H1 (cell line): ENCODE data around the gene C9orf152. TPM values are rescaled to one million over a fixed set of nuclear protein-coding genes. Genes with fewer than 3 reads are reported as not detected.

ENCODE experiments used
- CTCF ChIA-PET: fragments of 300-600 bp; sonication (Branson Sonifier 250); formaldehyde crosslinking; loops from one replicate; lab custom pipeline; 2021; ENCODE audit not compliant: partially characterized antibody; lab: Charles Lee
- POLR2A ChIA-PET: fragments of 300-600 bp; sonication (Branson Sonifier 250); formaldehyde crosslinking; loops from one replicate; lab custom pipeline; 2021; ENCODE audit warnings: inconsistent platforms; ENCODE audit not compliant: partially characterized antibody; lab: Charles Lee
- DNase-seq, 2 experiments: peaks; one replicate each; pipeline versions ENCODE4 v3.0.0 to v3.0.0-alpha.2; 2010 to 2022; ENCODE audit warnings: low spot score in 2 of 2, low read depth in 1 of 2, mixed read lengths in 1 of 2
- FAIRE-seq: peaks from 2 replicates; lab custom pipeline; 2011; peaks lifted over from hg19 to GRCh38; lab: Jason Lieb, UNC
- H2AFZ ChIP-seq: 2 replicates; pipeline ENCODE4 v1.8.1; 2012; ENCODE audit warnings: low read length, inconsistent platforms
- H2AK5ac ChIP-seq: 2 replicates; pipeline ENCODE4 v1.6.1; 2013; ENCODE audit warnings: low read depth, low read length
- H2BK120ac ChIP-seq: replicated peaks from 2 replicates; pipeline ENCODE3; 2013; ENCODE audit warnings: low read depth, low read length, inconsistent platforms
- H2BK12ac ChIP-seq: 2 replicates; pipeline ENCODE4 v1.6.1; 2013; ENCODE audit warnings: low read depth, low read length
- H2BK15ac ChIP-seq: 2 replicates; pipeline ENCODE4 v1.6.1; 2013; ENCODE audit warnings: low read length
- H2BK20ac ChIP-seq: 2 replicates; pipeline ENCODE4 v1.6.1; 2013; ENCODE audit warnings: low read length
- H2BK5ac ChIP-seq: 2 replicates; pipeline ENCODE4 v1.6.1; 2013; ENCODE audit warnings: low read depth, low read length
- H3K14ac ChIP-seq: 2 replicates; pipeline ENCODE4 v1.6.1; 2013; ENCODE audit warnings: inconsistent platforms; ENCODE audit not compliant: insufficient read length
- H3K18ac ChIP-seq: 2 replicates; pipeline ENCODE4 v1.6.1; 2013; ENCODE audit warnings: low read length; ENCODE audit errors: extremely low read depth
- H3K23ac ChIP-seq: 2 replicates; pipeline ENCODE4 v1.6.1; 2013; ENCODE audit warnings: inconsistent platforms; ENCODE audit not compliant: insufficient read length
- H3K23me2 ChIP-seq: 2 replicates; pipeline ENCODE4 v1.6.1; 2013; ENCODE audit warnings: low read depth, low read length
- H3K27ac ChIP-seq: 2 replicates; pipeline ENCODE4 v1.6.1; 2011; ENCODE audit warnings: low read depth, low read length, inconsistent platforms
- H3K27me3 ChIP-seq, 4 experiments: replicated peaks in 1 of 4; 1 replicate in 1 of 4; 2 replicates in 3 of 4; pipeline versions ENCODE4 v1.6.1 to v1.8.1; 2011 to 2013; ENCODE audit warnings: low read length in 3 of 4, mild to moderate bottlenecking in 3 of 4, inconsistent platforms in 2 of 4, mixed read lengths in 2 of 4, moderate library complexity in 1 of 4; ENCODE audit not compliant: control insufficient read depth in 3 of 4, insufficient read depth in 3 of 4; ENCODE audit errors: extremely low read depth in 1 of 4
- H3K36me3 ChIP-seq, 4 experiments: 2 replicates each; pipeline versions ENCODE4 v1.6.1 to v1.8.1; 2011 to 2013; ENCODE audit warnings: mild to moderate bottlenecking in 4 of 4, low read length in 3 of 4, moderate library complexity in 2 of 4, control low read depth in 1 of 4, inconsistent platforms in 1 of 4; ENCODE audit not compliant: insufficient read depth in 4 of 4, control insufficient read depth in 2 of 4
- H3K4ac ChIP-seq: replicated peaks from 2 replicates; pipeline ENCODE3; 2013; ENCODE audit warnings: low read length, low read depth, mixed read lengths, inconsistent platforms; ENCODE audit not compliant: insufficient read length
- H3K4me1 ChIP-seq, 4 experiments: replicated peaks in 1 of 4; 1 replicate in 1 of 4; 2 replicates in 3 of 4; pipeline versions ENCODE4 v1.6.1 to v1.8.1; 2011 to 2013; ENCODE audit warnings: low read length in 3 of 4, inconsistent platforms in 2 of 4, mixed read lengths in 1 of 4; ENCODE audit not compliant: insufficient read depth in 4 of 4, control insufficient read depth in 3 of 4
- H3K4me2 ChIP-seq, 2 experiments: 2 replicates each; pipeline versions ENCODE4 v1.6.1 to v1.8.1; 2011 to 2013; ENCODE audit warnings: low read depth in 2 of 2, low read length in 2 of 2, control low read depth in 1 of 2, inconsistent platforms in 1 of 2, mild to moderate bottlenecking in 1 of 2; ENCODE audit not compliant: insufficient read depth in 1 of 2
- H3K4me3 ChIP-seq, 4 experiments: fragments of 200-600, 300-600 bp in 1 of 4; sonication (generic), shearing (Covaris generic), sonication (Bioruptor Twin) in 1 of 4; 2 replicates each; pipeline versions ENCODE4 v1.5.1 to v1.8.1; 2011 to 2016; ENCODE audit warnings: low read length in 4 of 4, low read depth in 3 of 4, control low read depth in 2 of 4, inconsistent platforms in 2 of 4, mild to moderate bottlenecking in 2 of 4, mixed read lengths in 1 of 4, moderate library complexity in 1 of 4; ENCODE audit not compliant: insufficient read depth in 2 of 4; ENCODE audit errors: extremely low read depth in 1 of 4
- H3K56ac ChIP-seq: replicated peaks from 2 replicates; pipeline ENCODE3; 2013; ENCODE audit warnings: low read depth, mild to moderate bottlenecking, mixed read lengths, low read length, inconsistent platforms; ENCODE audit not compliant: insufficient read length
- H3K79me1 ChIP-seq: 2 replicates; pipeline ENCODE4 v1.6.1; 2013; ENCODE audit warnings: low read depth, low read length, control low read depth
- H3K79me2 ChIP-seq, 2 experiments: 2 replicates each; pipeline versions ENCODE4 v1.6.1 to v1.8.1; 2012 to 2013; ENCODE audit warnings: low read length in 2 of 2, mild to moderate bottlenecking in 2 of 2, inconsistent platforms in 1 of 2; ENCODE audit not compliant: insufficient read depth in 2 of 2, control insufficient read depth in 1 of 2
- H3K9ac ChIP-seq, 4 experiments: replicated peaks in 1 of 4; 1 replicate in 1 of 4; 2 replicates in 3 of 4; pipeline versions ENCODE4 v1.6.1 to v1.8.1; 2011 to 2013; ENCODE audit warnings: low read depth in 3 of 4, low read length in 3 of 4, control low read depth in 2 of 4, mild to moderate bottlenecking in 2 of 4, moderate library complexity in 2 of 4, inconsistent platforms in 1 of 4; ENCODE audit errors: extremely low read depth in 1 of 4
- H3K9me3 ChIP-seq, 2 experiments: 2 replicates each; pipeline versions ENCODE4 v1.6.1 to v1.8.1; 2012 to 2013; ENCODE audit warnings: mild to moderate bottlenecking in 2 of 2, moderate library complexity in 2 of 2, control low read depth in 1 of 2, inconsistent platforms in 1 of 2, low read depth in 1 of 2, low read length in 1 of 2, mixed read lengths in 1 of 2; ENCODE audit not compliant: insufficient read depth in 2 of 2
- H4K20me1 ChIP-seq, 2 experiments: replicated peaks in 1 of 2; 2 replicates each; pipeline versions ENCODE3 to v1.8.1; 2011 to 2013; ENCODE audit warnings: inconsistent platforms in 2 of 2, low read length in 2 of 2, mild to moderate bottlenecking in 1 of 2; ENCODE audit not compliant: insufficient read depth in 2 of 2, control insufficient read depth in 1 of 2
- H4K5ac ChIP-seq: 2 replicates; pipeline ENCODE4 v1.6.1; 2013; ENCODE audit warnings: low read length, low read depth, mixed read lengths, inconsistent platforms; ENCODE audit not compliant: insufficient read length
- H4K8ac ChIP-seq: 2 replicates; pipeline ENCODE4 v1.8.0; 2013; ENCODE audit warnings: mild to moderate bottlenecking, moderate library complexity, low read length, inconsistent platforms; ENCODE audit not compliant: insufficient read depth; ENCODE audit errors: extremely low read depth
- H4K91ac ChIP-seq: replicated peaks from 2 replicates; pipeline ENCODE3; 2013; ENCODE audit warnings: low read length, mixed read lengths, inconsistent platforms; ENCODE audit not compliant: insufficient read length
- ASH2L ChIP-seq: fragments of 200-600, 300-600 bp; sonication (generic); IDR thresholded peaks from one replicate; pipeline ENCODE4 v1.7.1; 2017; ENCODE audit warnings: low read length
- HDAC2 ChIP-seq, 2 experiments: fragments of 300-600 bp in 1 of 2; sonication (generic) in 1 of 2; IDR thresholded peaks; 2 replicates each; pipeline ENCODE4 v1.6.1; 2011 to 2012; ENCODE audit warnings: low read depth in 2 of 2, low read length in 2 of 2, mild to moderate bottlenecking in 2 of 2, moderate library complexity in 2 of 2, borderline replicate concordance in 1 of 2, inconsistent platforms in 1 of 2
- KDM1A ChIP-seq: fragments of 200-600, 300-600 bp; sonication (generic); IDR thresholded peaks from 2 replicates; pipeline ENCODE4 v1.7.1; 2016; ENCODE audit warnings: mild to moderate bottlenecking, low read length, borderline replicate concordance
- SAP30 ChIP-seq: fragments of 300-600 bp; sonication (generic); IDR thresholded peaks from 2 replicates; pipeline ENCODE4 v1.7.1; 2012; ENCODE audit warnings: low read length, moderate library complexity, mild to moderate bottlenecking, inconsistent platforms; ENCODE audit not compliant: insufficient read depth, insufficient replicate concordance
- SIN3A ChIP-seq, 2 experiments: IDR thresholded peaks in 1 of 2; conservative IDR thresholded peaks in 1 of 2; 2 replicates each; pipeline ENCODE4 v1.6.1; 2011 to 2012; ENCODE audit warnings: low read length in 2 of 2, improper control_type of control experiment in 1 of 2, low read depth in 1 of 2, mild to moderate bottlenecking in 1 of 2
- ZNF274 ChIP-seq: IDR thresholded peaks from 2 replicates; pipeline ENCODE4 v1.7.0; 2012; ENCODE audit warnings: low read length, borderline replicate concordance; ENCODE audit errors: extremely low read depth
- WGBS, 2 experiments: shearing (Covaris generic) in 1 of 2; methylation state at CpG; one replicate each; pipeline versions ENCODE4 v1.1.6 to v1.1.7; 2013 to 2015; ENCODE audit warnings: low lambda C conversion rate in 2 of 2, mixed read lengths in 2 of 2, inconsistent platforms in 1 of 2, low coverage in 1 of 2, missing lambda C conversion rate in 1 of 2; ENCODE audit not compliant: insufficient replicate concordance in 2 of 2, insufficient coverage in 1 of 2, insufficient read length in 1 of 2; ENCODE audit errors: extremely low coverage in 1 of 2, missing lambda C conversion rate in 1 of 2; 5-methylcytosine and 5-hydroxymethylcytosine counted together
- polyA plus RNA-seq, 7 experiments: library from polyadenylated mRNA; depleted of rRNA in 3 of 7; stranded (reverse) in 5 of 7; unstranded in 2 of 7; fragments of >200 nt in 5 of 7; fragments of 200-250 nt in 2 of 7; gene quantifications; 1 replicate in 5 of 7; 2 replicates in 1 of 7; 4 replicates in 1 of 7; pipeline versions ENCODE4 v1.2.1 to v1.2.3, GENCODE V29; 2011 to 2013; ENCODE audit warnings: missing spikeins in 2 of 7, mixed read lengths in 2 of 7
- total RNA-seq: library from RNA; stranded (reverse); fragmentation: NEBNext Ultra II Directional; extraction: Animal tissue kit (Norgen Biotek cat#: 25700); gene quantifications from 2 replicates; pipeline ENCODE4 v1.2.1, GENCODE V29; 2021

C9orf152 gene
- total and polyA plus RNA-seq, 2 of the 8 experiments (the other 6 are each of a cell fraction or from before 2014, with no cell fraction given), result not detected

GRCh38 chr9:110255034-110255462, 47.1 kb upstream of the C9orf152 start:
- Histone ChIP-seq H3K9me3 (no peaks in the 10 kb centered on the region), H3K79me1 (peaks cover 5% of the 10 kb centered on the region; the same call in 1 of the 2 replicates), H3K79me2 (peaks cover 29 to 60% of the 10 kb centered on the region in 2 experiments), H2BK120ac (no peak overlapping the region), H3K36me3 (peaks cover 0 to 8% (median 5%) of the 10 kb centered on the region in 4 experiments; a peak in 5 of 8 replicates), H3K56ac (no peak overlapping the region), H2AFZ (no peak overlapping the region), H4K20me1 (peaks cover 7 to 14% of the 10 kb centered on the region in 2 experiments), H3K4me1 (peaks cover 8 to 18% (median 10%) of the 10 kb centered on the region in 4 experiments), H2BK12ac (no peak overlapping the region), H2BK15ac (no peak overlapping the region; the same call in 1 of the 2 replicates), H3K18ac (no peak overlapping the region), H3K9ac (peak overlapping the region in 3 of 4 experiments; percentile 73 to 79 (median 77); a peak in 6 of 7 replicates), H4K8ac (peak overlapping the region; percentile 90; the same call in 1 of the 2 replicates), H2BK5ac (no peak overlapping the region), H3K4ac (peak overlapping the region; percentile 17), H3K14ac (no peak overlapping the region), H4K5ac (no peak overlapping the region), H3K27me3 (no peaks in the 10 kb centered on the region; a peak in 1 of 7 replicates), H3K4me2 (peak overlapping the region; percentile 93 to 96), H2BK20ac (no peak overlapping the region), H4K91ac (no peak overlapping the region), H3K4me3 (peak overlapping the region; percentile 82 to 94 (median 92)), H3K23me2 (peaks cover 11% of the 10 kb centered on the region), H3K27ac (no peak overlapping the region), H3K23ac (no peak overlapping the region), H2AK5ac (no peak overlapping the region)
- DNase-seq (no peak), FAIRE-seq (no peak)
- ChIA-PET POLR2A (no interaction called here), CTCF (no interaction called here)
- TF ChIP-seq KDM1A, result no peak
- no peak for TF ChIP-seq ZNF274
- TF ChIP-seq SAP30, result peak; percentile 75
- no peak for TF ChIP-seq HDAC2 (IDR thresholded peaks at IDR 0.05; ENCODE audit: borderline replicate concordance in 1 of 2, low read depth in 2 of 2, low read length in 2 of 2)
- TF ChIP-seq SIN3A (conservative IDR thresholded peaks at IDR 0.05 in 1 of 2, IDR thresholded peaks at IDR 0.05 in 1 of 2; ENCODE audit: low read depth in 1 of 2, low read length in 2 of 2), result 0 out of 4 replicates have a peak, but pooled peaks of 1 of the 2 experiments have one; percentile 19
- TF ChIP-seq ASH2L, result peak; percentile 14
- WGBS, 2 experiments, result 6% methylated on average over 13 of the region's 17 CpGs; no CpG with 5 or more reads in 1 of the 2 experiments
